Transverse colon (tissue), 4 donors: ENCODE data around the gene ERICH3. TPM values are rescaled to one million over a fixed set of nuclear protein-coding genes. Genes with fewer than 3 reads are reported as not detected.

ENCODE experiments used
- DNase-seq: peaks from one replicate; pipeline ENCODE4 v3.0.0-alpha.2; 2019
- H3K27ac ChIP-seq, 4 donors: fragments of 200-600 bp; sonication (generic); 2 replicates each; pipeline ENCODE4 v1.5.1; 2016 to 2018; ENCODE audit warnings: inconsistent platforms in 4 of 4
- H3K27me3 ChIP-seq: fragments of 200-600 bp; sonication (generic); 2 replicates; pipeline ENCODE4 v1.5.1; 2017; ENCODE audit warnings: inconsistent platforms
- H3K36me3 ChIP-seq, 4 donors: fragments of 200-600 bp; sonication (generic); 2 replicates each; pipeline ENCODE4 v1.5.1; 2017 to 2019; ENCODE audit warnings: inconsistent platforms in 4 of 4
- H3K4me1 ChIP-seq, 4 donors: fragments of 200-600 bp; sonication (generic); 2 replicates each; pipeline ENCODE4 v1.5.1; 2017 to 2020; ENCODE audit warnings: inconsistent platforms in 4 of 4
- H3K4me3 ChIP-seq, 4 donors: fragments of 200-600 bp; sonication (generic); 1 replicate in 1 of 4; 2 replicates in 3 of 4; pipeline versions ENCODE4 v1.5.1 to v1.6.1; 2017 to 2019; ENCODE audit warnings: inconsistent platforms in 4 of 4
- H3K9me3 ChIP-seq, 2 donors: fragments of 200-600 bp; sonication (generic); 2 replicates each; pipeline ENCODE4 v1.5.1; 2017 to 2019; ENCODE audit warnings: inconsistent platforms in 2 of 2
- EP300 ChIP-seq: sonication (generic); formaldehyde crosslinking; IDR thresholded peaks from one replicate; pipeline ENCODE4 v1.6.1; 2017; ENCODE audit warnings: antibody characterized with exemption, low read depth
- POLR2A ChIP-seq: fragments of 450-650 bp; IDR thresholded peaks from one replicate; pipeline ENCODE4 v1.6.1; 2016; ENCODE audit warnings: antibody characterized with exemption, mild to moderate bottlenecking, moderate library complexity
- POLR2AphosphoS5 ChIP-seq, 3 donors: sonication (generic); formaldehyde crosslinking; IDR thresholded peaks; one replicate each; pipeline ENCODE4 v1.6.1; 2016; ENCODE audit warnings: antibody characterized with exemption in 3 of 3
- WGBS, 2 donors: methylation state at CpG; one replicate each; pipeline ENCODE4 v1.1.5; 2018; ENCODE audit warnings: low coverage in 1 of 2; 5-methylcytosine and 5-hydroxymethylcytosine counted together
- in situ Hi-C, 4 donors: fragments of 200-750 bp; cut with MboI; loops; one replicate each; pipeline versions ENCODE4 v1.15.0 to v1.15.1; 2017; ENCODE audit warnings: low sequenced_read_pairs in 3 of 4, low pct_ligation_motif_present in 1 of 4, low pct_unique_long_range_greater_than_20kb in 1 of 4
- intact Hi-C: fragments of 100-400 bp; cut with DNase I; formaldehyde crosslinking; loops from one replicate; pipeline ENCODE4 v1.15.1; 2023; ENCODE audit warnings: low total_unique reads
- total RNA-seq, 4 donors: library from RNA; depleted of rRNA; stranded (reverse); fragments of >200 nt; gene quantifications; one replicate each; pipeline ENCODE4 v1.1.0, GENCODE V29; 2016
- TF ChIP-seq, protein P1 (sequence below), 5 experiments: fragments of 200-600 bp in 3 of 5; fragments of 450-650 bp in 2 of 5; sonication (generic) in 3 of 5; IDR thresholded peaks; 1 replicate in 2 of 5; 2 replicates in 3 of 5; pipeline ENCODE4 v1.5.1; 2016 to 2017; ENCODE audit warnings: antibody characterized with exemption in 5 of 5, inconsistent platforms in 3 of 5, mild to moderate bottlenecking in 2 of 5, moderate library complexity in 1 of 5

The ERICH3 gene
- total RNA-seq, 4 donors from 2014 or later, result under 0.01 to 6.4 TPM; not detected in 2

DNA sequence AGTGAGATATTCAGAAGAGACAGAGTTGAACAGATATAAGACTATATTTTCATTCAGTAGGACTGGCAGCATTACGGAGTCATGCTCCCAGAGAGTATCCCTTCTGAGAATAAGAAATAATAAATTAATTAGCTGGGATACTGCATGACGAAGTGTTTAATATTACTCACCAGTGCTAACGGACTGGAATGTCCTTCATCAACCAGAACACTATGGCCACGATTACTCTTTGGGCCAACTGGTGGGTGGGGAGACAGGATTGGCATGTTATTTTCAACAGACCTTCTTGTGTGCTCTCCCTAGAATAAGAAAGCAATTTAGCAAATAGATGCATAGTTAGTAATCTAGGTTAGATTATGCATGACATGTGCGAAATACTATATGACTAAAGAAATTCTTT is 32.4 kb downstream of the ERICH3 start:
- intact Hi-C loops (no loop called here), in situ Hi-C loops (no loop called here)
- no peak overlapping the region for H3K4me3 ChIP-seq
- TF ChIP-seq POLR2AphosphoS5 (IDR thresholded peaks at IDR 0.05) (no peak), POLR2A (no peak), EP300 (no peak)
- TF ChIP-seq, protein P1, sequence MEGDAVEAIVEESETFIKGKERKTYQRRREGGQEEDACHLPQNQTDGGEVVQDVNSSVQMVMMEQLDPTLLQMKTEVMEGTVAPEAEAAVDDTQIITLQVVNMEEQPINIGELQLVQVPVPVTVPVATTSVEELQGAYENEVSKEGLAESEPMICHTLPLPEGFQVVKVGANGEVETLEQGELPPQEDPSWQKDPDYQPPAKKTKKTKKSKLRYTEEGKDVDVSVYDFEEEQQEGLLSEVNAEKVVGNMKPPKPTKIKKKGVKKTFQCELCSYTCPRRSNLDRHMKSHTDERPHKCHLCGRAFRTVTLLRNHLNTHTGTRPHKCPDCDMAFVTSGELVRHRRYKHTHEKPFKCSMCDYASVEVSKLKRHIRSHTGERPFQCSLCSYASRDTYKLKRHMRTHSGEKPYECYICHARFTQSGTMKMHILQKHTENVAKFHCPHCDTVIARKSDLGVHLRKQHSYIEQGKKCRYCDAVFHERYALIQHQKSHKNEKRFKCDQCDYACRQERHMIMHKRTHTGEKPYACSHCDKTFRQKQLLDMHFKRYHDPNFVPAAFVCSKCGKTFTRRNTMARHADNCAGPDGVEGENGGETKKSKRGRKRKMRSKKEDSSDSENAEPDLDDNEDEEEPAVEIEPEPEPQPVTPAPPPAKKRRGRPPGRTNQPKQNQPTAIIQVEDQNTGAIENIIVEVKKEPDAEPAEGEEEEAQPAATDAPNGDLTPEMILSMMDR (IDR thresholded peaks at IDR 0.05), result no peak
- no peaks in the 10 kb centered on the region for H3K4me1 ChIP-seq
- H3K36me3 ChIP-seq, result no peaks in the 10 kb centered on the region
- H3K27me3 ChIP-seq, result no peaks in the 10 kb centered on the region
- no peak for DNase-seq
- no peaks in the 10 kb centered on the region for H3K9me3 ChIP-seq
- no peak overlapping the region for H3K27ac ChIP-seq
- 88 to 91% methylated on average over 3 to 5 of the region's 5 CpGs for WGBS, 2 donors

DNA sequence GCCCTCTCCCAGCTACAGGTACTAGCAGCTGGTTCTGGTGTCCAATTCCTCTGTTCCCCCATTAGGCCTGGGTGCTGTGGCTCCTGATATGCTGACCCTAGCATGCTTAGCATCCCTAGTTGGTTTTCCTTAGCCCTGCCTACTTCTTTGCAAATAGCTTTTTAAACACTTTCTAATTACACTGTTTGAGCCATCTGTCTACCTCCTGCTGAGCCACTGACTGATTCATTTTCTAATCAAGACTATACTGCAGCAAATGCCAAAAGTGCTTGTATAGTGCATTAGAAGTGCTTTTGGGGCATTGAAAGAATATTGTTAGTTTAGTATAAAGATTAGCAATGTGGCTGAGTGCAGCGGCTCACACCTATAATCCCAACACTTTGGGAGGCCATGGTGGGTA is 36.3 kb downstream of the ERICH3 start:
- no peak for DNase-seq
- in situ Hi-C loops, result no loop called here
- Histone ChIP-seq H3K4me3 (no peak overlapping the region), H3K4me1 (no peaks in the 10 kb centered on the region), H3K27me3 (no peaks in the 10 kb centered on the region), H3K9me3 (no peaks in the 10 kb centered on the region), H3K36me3 (no peaks in the 10 kb centered on the region), H3K27ac (no peak overlapping the region)
- WGBS, 2 donors, result 80 to 88% methylated on average over 1 of the region's 1 CpG
- no peak for TF ChIP-seq POLR2A
- intact Hi-C loops, result no loop called here

DNA sequence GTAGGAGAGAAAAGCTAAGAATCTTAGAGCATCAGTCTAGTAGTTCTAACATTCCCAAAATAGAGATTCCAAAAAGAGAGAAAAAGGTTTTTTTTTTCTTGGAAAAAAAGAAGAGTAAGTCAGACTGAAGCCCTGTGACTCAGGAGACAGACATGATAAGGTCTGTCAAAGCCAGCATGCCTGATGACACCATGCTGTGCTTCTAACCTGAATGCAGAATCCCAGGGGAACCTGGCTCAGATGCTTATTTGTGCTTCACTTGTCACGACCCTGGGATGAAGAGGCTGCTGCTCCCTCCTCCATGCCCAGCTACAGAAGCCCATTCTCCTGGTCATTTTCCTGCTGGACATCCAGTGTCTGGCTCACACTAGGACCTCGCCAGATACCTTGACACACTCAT is 44.3 kb downstream of the ERICH3 start:
- DNase-seq, result no peak
- H3K4me3 ChIP-seq, result no peak overlapping the region
- no peaks in the 10 kb centered on the region for H3K4me1 ChIP-seq
- H3K27ac ChIP-seq, result no peak overlapping the region
- in situ Hi-C loops, result no loop called here
- H3K27me3 ChIP-seq, result no peaks in the 10 kb centered on the region
- TF ChIP-seq POLR2AphosphoS5 (IDR thresholded peaks at IDR 0.05), result no peak
- intact Hi-C loops, result no loop called here
- H3K36me3 ChIP-seq, result no peaks in the 10 kb centered on the region
- WGBS, 2 donors, result 48 to 89% methylated on average over 1 to 2 of the region's 2 CpGs
- no peaks in the 10 kb centered on the region for H3K9me3 ChIP-seq

DNA sequence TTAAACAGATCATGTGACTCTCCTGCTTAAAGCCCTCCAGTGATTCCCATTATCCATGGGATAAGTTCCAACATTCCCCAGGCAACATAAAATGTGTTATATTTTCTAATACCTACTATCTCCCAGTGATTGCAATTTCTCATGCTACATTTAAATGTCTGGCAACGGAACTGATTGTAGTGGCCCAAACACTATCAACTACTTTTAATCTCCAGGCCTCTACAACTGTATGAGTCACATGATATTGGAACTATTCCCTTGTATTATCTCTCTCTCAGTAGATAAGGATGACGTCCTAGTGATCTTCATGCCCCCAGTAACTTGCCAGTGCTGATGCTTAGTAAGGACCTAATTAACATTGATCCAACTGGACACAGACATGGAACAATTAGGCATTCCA is 49.9 kb downstream of the ERICH3 start:
- DNase-seq, result no peak
- no peaks in the 10 kb centered on the region for H3K36me3 ChIP-seq
- TF ChIP-seq POLR2A (no peak), EP300 (no peak)
- TF ChIP-seq, protein P1 (IDR thresholded peaks at IDR 0.05), result no peak
- H3K27me3 ChIP-seq, result no peaks in the 10 kb centered on the region
- H3K27ac ChIP-seq, result no peak overlapping the region
- H3K9me3 ChIP-seq, result no peaks in the 10 kb centered on the region
- in situ Hi-C loops, result no loop called here
- no peak overlapping the region for H3K4me3 ChIP-seq
- 79 to 88% methylated on average over 1 to 2 of the region's 2 CpGs for WGBS, 2 donors
- no peaks in the 10 kb centered on the region for H3K4me1 ChIP-seq
- intact Hi-C loops, result no loop called here

DNA sequence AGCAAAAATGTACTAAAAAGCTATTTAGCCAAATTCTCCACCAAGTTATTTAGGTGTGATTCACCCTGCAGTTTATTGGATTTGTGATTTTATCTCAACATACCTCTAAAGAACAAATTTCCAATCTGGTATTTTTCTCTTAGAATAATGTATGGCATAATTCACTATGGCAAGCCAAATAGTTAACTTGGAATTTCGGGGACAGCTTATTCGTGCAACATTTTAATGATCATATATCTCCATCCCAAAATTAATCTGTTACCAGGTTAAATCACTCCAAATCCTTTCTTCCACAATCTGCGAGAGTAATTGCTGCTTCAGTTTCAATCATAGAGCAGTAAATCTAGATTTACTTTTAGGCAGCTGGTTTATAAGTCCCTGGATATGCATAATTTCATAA is 53.4 kb downstream of the ERICH3 start:
- in situ Hi-C loops, result no loop called here
- Histone ChIP-seq H3K4me3 (no peak overlapping the region), H3K27ac (no peak overlapping the region), H3K27me3 (no peaks in the 10 kb centered on the region), H3K36me3 (no peaks in the 10 kb centered on the region), H3K9me3 (no peaks in the 10 kb centered on the region), H3K4me1 (no peaks in the 10 kb centered on the region)
- no peak for DNase-seq
- intact Hi-C loops, result no loop called here
- 63 to 85% methylated on average over 3 of the region's 3 CpGs for WGBS, 2 donors
- TF ChIP-seq EP300, result no peak
- TF ChIP-seq POLR2A, result no peak
- TF ChIP-seq, protein P1 (IDR thresholded peaks at IDR 0.05), result no peak
- no peak for TF ChIP-seq POLR2AphosphoS5 (IDR thresholded peaks at IDR 0.05)
